ENCODE data around the gene ZMYND10. TPM values are rescaled to one million over a fixed set of nuclear protein-coding genes. Genes with fewer than 3 reads are reported as not detected.

Gene ZMYND10
- total RNA-seq, 3 donors from 2014 or later (not counting 1 experiment from before 2014, with no cell fraction given), result 3.0 to 6.3 (median 3.5) TPM

DNA sequence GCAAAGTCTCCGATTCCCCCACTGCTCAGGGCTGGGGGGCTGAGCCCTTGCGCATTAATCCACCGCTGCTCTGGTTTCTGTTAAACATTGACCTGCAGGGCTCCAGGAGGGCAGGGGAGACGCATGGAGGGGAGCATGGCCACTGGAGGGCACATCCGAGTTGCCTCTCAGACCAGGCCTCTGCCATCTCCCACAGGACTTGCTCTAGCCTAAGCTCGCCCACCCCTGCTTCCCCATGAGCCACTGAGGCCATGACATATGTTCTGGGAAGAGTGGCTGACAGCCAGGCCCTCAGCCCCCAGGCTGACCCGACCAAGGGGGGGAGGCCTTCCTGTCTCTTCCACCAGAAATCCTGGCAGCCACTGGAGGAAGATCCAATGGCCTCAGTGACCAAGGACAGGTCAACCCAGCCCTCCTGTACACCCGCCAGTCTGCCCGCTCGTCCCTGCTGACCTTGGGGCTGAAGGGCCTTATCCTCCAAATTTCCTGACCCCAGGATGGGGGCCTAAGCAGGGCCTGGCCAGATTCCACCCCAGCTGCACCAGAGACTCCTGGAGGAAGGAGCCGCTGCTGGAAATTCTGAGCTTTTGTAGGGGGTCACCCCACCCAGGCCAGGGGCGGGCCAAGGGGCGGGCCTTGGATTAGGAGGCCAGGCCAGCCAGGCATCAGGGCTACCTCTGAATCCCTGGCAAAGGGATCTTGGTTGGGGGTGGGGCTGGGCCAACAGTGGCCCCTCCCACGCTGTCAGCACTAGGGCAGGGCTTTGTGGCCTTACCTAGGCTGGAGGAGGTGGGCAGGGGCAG is 42.3 kb downstream of the ZMYND10 start, which contains the start of gene HYAL1:
Gene HYAL1, minus strand, starts transcription at position 562 of the 803 bp plus-strand sequence. CDS start 618 bp downstream, outside the sequence.
- no peak for DNase-seq
- ATAC-seq, result no peak
- H3K27ac ChIP-seq (ENCODE audit: low read length), result no peak within 1 kb of the TSS

DNA sequence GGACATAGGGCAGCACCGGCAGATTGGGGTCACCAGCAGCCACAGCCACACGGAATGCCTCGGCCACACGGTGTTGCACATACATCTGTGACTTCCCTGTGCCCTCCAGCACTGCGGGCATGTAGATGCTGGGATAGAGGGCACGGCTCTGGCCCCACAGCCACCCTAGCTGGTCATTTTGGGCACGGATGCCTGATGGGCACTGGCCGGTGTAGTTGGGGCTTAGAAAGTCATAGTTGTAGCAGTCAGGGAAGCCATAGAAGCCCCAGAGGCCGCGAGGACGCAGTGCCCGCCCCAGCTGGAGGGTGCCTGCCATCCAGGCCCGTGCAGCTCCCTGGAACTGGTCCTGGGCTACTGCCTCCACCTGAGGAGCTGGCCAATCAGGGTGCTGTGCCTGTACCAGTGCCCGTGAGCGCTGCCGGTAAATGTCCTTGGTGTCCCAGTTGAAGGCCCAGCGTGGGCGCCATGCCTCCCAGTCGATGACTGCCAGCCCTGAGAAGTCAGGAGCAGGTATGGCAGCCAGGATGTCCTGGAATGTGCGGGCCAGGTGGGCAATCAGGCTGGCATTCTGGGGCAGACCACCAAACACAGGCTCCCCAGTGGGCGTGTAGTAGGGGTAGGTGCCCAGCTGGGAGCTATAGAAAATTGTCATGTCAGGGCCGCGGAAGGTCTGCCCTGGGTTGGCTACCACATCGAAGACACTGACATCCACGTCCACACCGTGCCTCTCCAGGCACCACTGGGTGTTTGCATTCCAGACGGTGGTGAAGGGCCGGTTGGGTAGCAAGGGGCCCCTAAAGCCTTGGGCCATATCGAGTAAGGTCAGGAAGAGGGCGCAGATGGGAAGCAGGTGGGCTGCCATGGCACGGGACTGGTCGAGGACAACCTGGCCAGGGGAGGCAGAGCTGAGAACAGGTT is 43.2 kb downstream of the ZMYND10 start:
- DNase-seq, result no peak

More for the DNA sequence above, 42.3 kb downstream of the ZMYND10 start, which contains the start of gene HYAL1:
- Mint-ChIP-seq H3K36me3 (no peaks in the 10 kb centered on the region), H3K9me3 (no peaks in the 10 kb centered on the region), H3K4me3 (no peak within 1 kb of the TSS), H3K27me3 (ENCODE audit: low read depth in 2 of 2) (no peaks in the 10 kb centered on the region), H3K27ac (no peak within 1 kb of the TSS), H3K4me1 (peaks cover 18 to 29% of the 10 kb centered on the region in 2 donors)
- H3K4me1 ChIP-seq (ENCODE audit: control insufficient read depth, insufficient read depth, low read length), result peaks cover 22% of the 10 kb centered on the region
- no peaks in the 10 kb centered on the region for H3K27me3 ChIP-seq (ENCODE audit: control insufficient read depth, insufficient read depth, low read length)
- TF ChIP-seq, protein P1, sequence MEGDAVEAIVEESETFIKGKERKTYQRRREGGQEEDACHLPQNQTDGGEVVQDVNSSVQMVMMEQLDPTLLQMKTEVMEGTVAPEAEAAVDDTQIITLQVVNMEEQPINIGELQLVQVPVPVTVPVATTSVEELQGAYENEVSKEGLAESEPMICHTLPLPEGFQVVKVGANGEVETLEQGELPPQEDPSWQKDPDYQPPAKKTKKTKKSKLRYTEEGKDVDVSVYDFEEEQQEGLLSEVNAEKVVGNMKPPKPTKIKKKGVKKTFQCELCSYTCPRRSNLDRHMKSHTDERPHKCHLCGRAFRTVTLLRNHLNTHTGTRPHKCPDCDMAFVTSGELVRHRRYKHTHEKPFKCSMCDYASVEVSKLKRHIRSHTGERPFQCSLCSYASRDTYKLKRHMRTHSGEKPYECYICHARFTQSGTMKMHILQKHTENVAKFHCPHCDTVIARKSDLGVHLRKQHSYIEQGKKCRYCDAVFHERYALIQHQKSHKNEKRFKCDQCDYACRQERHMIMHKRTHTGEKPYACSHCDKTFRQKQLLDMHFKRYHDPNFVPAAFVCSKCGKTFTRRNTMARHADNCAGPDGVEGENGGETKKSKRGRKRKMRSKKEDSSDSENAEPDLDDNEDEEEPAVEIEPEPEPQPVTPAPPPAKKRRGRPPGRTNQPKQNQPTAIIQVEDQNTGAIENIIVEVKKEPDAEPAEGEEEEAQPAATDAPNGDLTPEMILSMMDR (IDR thresholded peaks at IDR 0.05), result no peak
- intact Hi-C loops (cut with micrococcal nuclease), result no loop called here
- no peaks in the 10 kb centered on the region for H3K36me3 ChIP-seq (ENCODE audit: control insufficient read depth, insufficient read depth, low read length)
- no peaks in the 10 kb centered on the region for H3K9me3 ChIP-seq (ENCODE audit: control insufficient read depth, insufficient read depth, low read length)
- 88% methylated on average over 14 of the region's 14 CpGs for WGBS (ENCODE audit: insufficient coverage)
- no peak within 1 kb of the TSS for H3K4me3 ChIP-seq (ENCODE audit: low read length)

DNA sequence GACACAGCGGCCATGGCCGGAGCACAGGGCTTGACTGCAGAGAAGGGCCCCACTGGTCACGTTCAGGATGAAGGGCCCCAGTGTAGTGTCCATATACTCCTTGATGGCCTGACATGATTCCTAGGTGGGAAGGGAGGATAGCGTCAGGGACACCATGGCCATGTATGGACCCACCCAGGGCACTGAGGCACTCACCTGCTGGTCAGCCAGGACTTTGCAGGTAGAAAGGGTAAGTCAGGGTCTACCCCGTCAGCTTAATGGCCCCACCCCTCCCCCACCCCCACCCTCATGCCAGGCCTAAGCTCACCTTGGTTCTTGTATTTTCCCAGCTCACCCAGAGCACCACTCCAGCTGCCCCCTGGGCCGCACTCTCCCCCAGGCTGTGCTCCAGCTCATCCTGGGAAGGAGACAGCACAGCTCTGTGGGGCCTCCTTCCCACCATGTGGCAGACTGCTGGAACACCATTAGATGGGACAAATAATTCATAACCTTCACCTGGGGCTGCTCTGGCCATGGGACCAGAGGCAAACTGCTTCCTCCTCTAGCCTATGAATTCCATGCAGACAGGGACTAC is 44.8 kb downstream of the ZMYND10 start:
- no peak overlapping the region for H3K27ac ChIP-seq (ENCODE audit: low read length)
- Mint-ChIP-seq H3K27me3 (ENCODE audit: low read depth in 2 of 2) (no peaks in the 10 kb centered on the region), H3K4me3 (peak overlapping the region; percentile 97)

More for the DNA sequence above, 43.2 kb downstream of the ZMYND10 start:
- Mint-ChIP-seq H3K36me3 (no peaks in the 10 kb centered on the region), H3K4me3 (no peak overlapping the region), H3K4me1 (peaks cover 18 to 33% of the 10 kb centered on the region in 2 donors), H3K27me3 (ENCODE audit: low read depth in 2 of 2) (no peaks in the 10 kb centered on the region), H3K9me3 (no peaks in the 10 kb centered on the region), H3K27ac (no peak overlapping the region)
- H3K4me1 ChIP-seq (ENCODE audit: control insufficient read depth, insufficient read depth, low read length), result peaks cover 27% of the 10 kb centered on the region
- 95% methylated on average over 32 of the region's 32 CpGs for WGBS (ENCODE audit: insufficient coverage)
- no peaks in the 10 kb centered on the region for H3K27me3 ChIP-seq (ENCODE audit: control insufficient read depth, insufficient read depth, low read length)
- H3K4me3 ChIP-seq (ENCODE audit: low read length), result no peak overlapping the region
- H3K27ac ChIP-seq (ENCODE audit: low read length), result no peak overlapping the region
- ATAC-seq, result no peak
- intact Hi-C loops (cut with micrococcal nuclease), result no loop called here
- TF ChIP-seq, protein P1 (IDR thresholded peaks at IDR 0.05), result no peak
- H3K36me3 ChIP-seq (ENCODE audit: control insufficient read depth, insufficient read depth, low read length), result no peaks in the 10 kb centered on the region
- H3K9me3 ChIP-seq (ENCODE audit: control insufficient read depth, insufficient read depth, low read length), result no peaks in the 10 kb centered on the region

More for the DNA sequence above, 44.8 kb downstream of the ZMYND10 start:
- Histone ChIP-seq H3K27me3 (ENCODE audit: control insufficient read depth, insufficient read depth, low read length) (no peaks in the 10 kb centered on the region), H3K36me3 (ENCODE audit: control insufficient read depth, insufficient read depth, low read length) (peaks cover 2% of the 10 kb centered on the region), H3K9me3 (ENCODE audit: control insufficient read depth, insufficient read depth, low read length) (no peaks in the 10 kb centered on the region), H3K4me3 (ENCODE audit: low read length) (no peak overlapping the region), H3K4me1 (ENCODE audit: control insufficient read depth, insufficient read depth, low read length) (peaks cover 27% of the 10 kb centered on the region)
- DNase-seq, result no peak
- ATAC-seq, result no peak
- intact Hi-C loops (cut with micrococcal nuclease), result no loop called here
- Mint-ChIP-seq H3K4me1 (peaks cover 18 to 33% of the 10 kb centered on the region in 2 donors), H3K27ac (peak overlapping the region; percentile 95 to 97), H3K36me3 (no peaks in the 10 kb centered on the region), H3K9me3 (no peaks in the 10 kb centered on the region)
- TF ChIP-seq, protein P1 (IDR thresholded peaks at IDR 0.05), result no peak
- WGBS (ENCODE audit: insufficient coverage), result 93% methylated on average over 6 of the region's 6 CpGs

Measured in natural killer cell (primary cell).